Measurements from ENCODE around the gene SPP2.

The SPP2 gene

GRCh38 chr2:234038076-234038802 is 12.3 kb upstream of the SPP2 start:
- DNase-seq (ENCODE audit: low read depth in 2 of 2): no peak

- no peak for DNase-seq (ENCODE audit: low read depth in 2 of 2)
Measured at GRCh38 chr2:234044157-234044556, 6.3 kb upstream of the SPP2 start.

GRCh38 chr2:234046521-234046920 is 4.0 kb upstream of the SPP2 start:
- DNase-seq (ENCODE audit: low read depth in 2 of 2): no peak

- no peak for DNase-seq (ENCODE audit: low read depth in 2 of 2)
Measured at GRCh38 chr2:234047361-234047760, 3.1 kb upstream of the SPP2 start.

GRCh38 chr2:234048049-234048448 is 2.5 kb upstream of the SPP2 start:
- DNase-seq (ENCODE audit: low read depth in 2 of 2): no peak

- DNase-seq (ENCODE audit: low read depth in 2 of 2): no peak
Measured at GRCh38 chr2:234051374-234052070, 1.0 kb downstream of the SPP2 start.

- DNase-seq (ENCODE audit: low read depth in 2 of 2): no peak
Measured at GRCh38 chr2:234058881-234059280, 8.4 kb downstream of the SPP2 start.

GRCh38 chr2:234060236-234060635 is 9.7 kb downstream of the SPP2 start:
- DNase-seq (ENCODE audit: low read depth in 2 of 2): no peak

- no peak for DNase-seq (ENCODE audit: low read depth in 2 of 2)
Measured at GRCh38 chr2:234061624-234062257, 11.2 kb downstream of the SPP2 start.

GRCh38 chr2:234066587-234066986 is 16.1 kb downstream of the SPP2 start:
- DNase-seq (ENCODE audit: low read depth in 2 of 2): no peak

- peak; percentile 2 to 7 for DNase-seq (ENCODE audit: low read depth in 2 of 2)
Measured at GRCh38 chr2:234071664-234072063, 21.2 kb downstream of the SPP2 start.

GRCh38 chr2:234072454-234072853 is 22.0 kb downstream of the SPP2 start:
- no peak for DNase-seq (ENCODE audit: low read depth in 2 of 2)

GRCh38 chr2:234074751-234075517 is 24.4 kb downstream of the SPP2 start:
- no peak for DNase-seq (ENCODE audit: low read depth in 2 of 2)

GRCh38 chr2:234075518-234075915 is 25.0 kb downstream of the SPP2 start:
- DNase-seq (ENCODE audit: low read depth in 2 of 2): no peak

- DNase-seq (ENCODE audit: low read depth in 2 of 2): no peak
Measured at GRCh38 chr2:234075947-234076346, 25.4 kb downstream of the SPP2 start.

- DNase-seq (ENCODE audit: low read depth in 2 of 2): no peak
Measured at GRCh38 chr2:234076451-234076850, 25.9 kb downstream of the SPP2 start.

GRCh38 chr2:234078129-234078528 is 27.6 kb downstream of the SPP2 start:
- no peak for DNase-seq (ENCODE audit: low read depth in 2 of 2)

- no peak for DNase-seq (ENCODE audit: low read depth in 2 of 2)
Measured at GRCh38 chr2:234081970-234082822, 31.7 kb downstream of the SPP2 start.

GRCh38 chr2:234083572-234084348 is 33.3 kb downstream of the SPP2 start:
- DNase-seq (ENCODE audit: low read depth in 2 of 2): no peak

- DNase-seq (ENCODE audit: low read depth in 2 of 2): no peak
Measured at GRCh38 chr2:234091432-234091879, 41.0 kb downstream of the SPP2 start.

All from stimulated activated CD8-positive, alpha-beta memory T cell treated with anti-CD3 and anti-CD28 coated beads, Interleukin-2, amount 100 ng/mL, for 48 hours (primary cell).